Measurements from ENCODE around the gene TTC19.

TTC19 gene

GRCh38 chr17:15955793-15956541, 43.7 kb upstream of the TTC19 start:
- no peaks in the 10 kb centered on the region for H3K4me1 ChIP-seq (ENCODE audit: control insufficient read depth, low read depth, low read length)
- no peaks in the 10 kb centered on the region for H3K27me3 ChIP-seq (ENCODE audit: insufficient read depth, low read length, poor library complexity)
- H3K18ac ChIP-seq (ENCODE audit: low read length): no peak overlapping the region
- H3K4me3 ChIP-seq (ENCODE audit: low read length): no peak overlapping the region
- H4K8ac ChIP-seq (ENCODE audit: low read depth, low read length): no peak overlapping the region
- H3K4me2 ChIP-seq (ENCODE audit: low read length): no peak overlapping the region
- H3K36me3 ChIP-seq (ENCODE audit: control insufficient read depth, insufficient read depth, low read length): no peaks in the 10 kb centered on the region
- H4K5ac ChIP-seq (ENCODE audit: low read length): no peak overlapping the region
- H2AK5ac ChIP-seq (ENCODE audit: low read length): no peak overlapping the region
- H3K4ac ChIP-seq (ENCODE audit: low read depth, low read length): no peak overlapping the region
- no peak overlapping the region for H2BK5ac ChIP-seq (ENCODE audit: low read length)
- no peak overlapping the region for H2BK15ac ChIP-seq (replicated peaks; ENCODE audit: low read depth)
- H3K9ac ChIP-seq (ENCODE audit: low read length): no peak overlapping the region
- WGBS (ENCODE audit: extremely low coverage, insufficient coverage, low lambda C conversion rate): no CpG with 5 or more reads among the region's 14 CpGs
- H3K23ac ChIP-seq (ENCODE audit: low read length): no peak overlapping the region
- H3K27ac ChIP-seq (ENCODE audit: low read depth, low read length): no peak overlapping the region
- peak; percentile 69 for DNase-seq
- H2BK120ac ChIP-seq (ENCODE audit: low read depth, low read length): no peak overlapping the region
- no peak overlapping the region for H3K56ac ChIP-seq (ENCODE audit: low read length)
- no peaks in the 10 kb centered on the region for H3K79me2 ChIP-seq (ENCODE audit: control insufficient read depth, insufficient read depth, low read length)
- H3K79me1 ChIP-seq (ENCODE audit: low read length): no peaks in the 10 kb centered on the region

- no peak overlapping the region for H3K4me3 ChIP-seq (ENCODE audit: low read length)
- no peak overlapping the region for H3K27ac ChIP-seq (ENCODE audit: low read depth, low read length)
- DNase-seq: no peak
- H3K79me2 ChIP-seq (ENCODE audit: control insufficient read depth, insufficient read depth, low read length): no peaks in the 10 kb centered on the region
- no peak overlapping the region for H3K18ac ChIP-seq (ENCODE audit: low read length)
- no peak overlapping the region for H3K4ac ChIP-seq (ENCODE audit: low read depth, low read length)
- no peak overlapping the region for H3K4me2 ChIP-seq (ENCODE audit: low read length)
- no peak overlapping the region for H3K9ac ChIP-seq (ENCODE audit: low read length)
- no CpG with 5 or more reads among the region's 6 CpGs for WGBS (ENCODE audit: extremely low coverage, insufficient coverage, low lambda C conversion rate)
- no peak overlapping the region for H2BK15ac ChIP-seq (replicated peaks; ENCODE audit: low read depth)
- no peaks in the 10 kb centered on the region for H3K36me3 ChIP-seq (ENCODE audit: control insufficient read depth, insufficient read depth, low read length)
- no peaks in the 10 kb centered on the region for H3K4me1 ChIP-seq (ENCODE audit: control insufficient read depth, low read depth, low read length)
- H3K79me1 ChIP-seq (ENCODE audit: low read length): no peaks in the 10 kb centered on the region
- H4K8ac ChIP-seq (ENCODE audit: low read depth, low read length): no peak overlapping the region
- H2BK120ac ChIP-seq (ENCODE audit: low read depth, low read length): no peak overlapping the region
- H3K27me3 ChIP-seq (ENCODE audit: insufficient read depth, low read length, poor library complexity): no peaks in the 10 kb centered on the region
- no peak overlapping the region for H3K23ac ChIP-seq (ENCODE audit: low read length)
- H4K5ac ChIP-seq (ENCODE audit: low read length): no peak overlapping the region
- no peak overlapping the region for H2AK5ac ChIP-seq (ENCODE audit: low read length)
- no peak overlapping the region for H2BK5ac ChIP-seq (ENCODE audit: low read length)
- H3K56ac ChIP-seq (ENCODE audit: low read length): peak overlapping the region; percentile 30
Observed at GRCh38 chr17:15957206-15957605, 42.4 kb upstream of the TTC19 start.

GRCh38 chr17:15957608-15958307, 41.9 kb upstream of the TTC19 start:
- Histone ChIP-seq H3K9ac (ENCODE audit: low read length) (no peak overlapping the region), H3K56ac (ENCODE audit: low read length) (no peak overlapping the region), H3K36me3 (ENCODE audit: control insufficient read depth, insufficient read depth, low read length) (no peaks in the 10 kb centered on the region), H4K8ac (ENCODE audit: low read depth, low read length) (no peak overlapping the region), H3K4me3 (ENCODE audit: low read length) (no peak overlapping the region), H3K79me2 (ENCODE audit: control insufficient read depth, insufficient read depth, low read length) (no peaks in the 10 kb centered on the region), H3K4ac (ENCODE audit: low read depth, low read length) (no peak overlapping the region), H3K27me3 (ENCODE audit: insufficient read depth, low read length, poor library complexity) (no peaks in the 10 kb centered on the region), H3K23ac (ENCODE audit: low read length) (no peak overlapping the region), H2AK5ac (ENCODE audit: low read length) (no peak overlapping the region), H2BK120ac (ENCODE audit: low read depth, low read length) (no peak overlapping the region), H3K18ac (ENCODE audit: low read length) (no peak overlapping the region), H3K27ac (ENCODE audit: low read depth, low read length) (no peak overlapping the region), H2BK15ac (replicated peaks; ENCODE audit: low read depth) (no peak overlapping the region), H3K4me1 (ENCODE audit: control insufficient read depth, low read depth, low read length) (no peaks in the 10 kb centered on the region), H4K5ac (ENCODE audit: low read length) (no peak overlapping the region), H3K79me1 (ENCODE audit: low read length) (no peaks in the 10 kb centered on the region), H2BK5ac (ENCODE audit: low read length) (no peak overlapping the region), H3K4me2 (ENCODE audit: low read length) (no peak overlapping the region)
- no CpG with 5 or more reads among the region's 19 CpGs for WGBS (ENCODE audit: extremely low coverage, insufficient coverage, low lambda C conversion rate)
- DNase-seq: no peak

- no peak overlapping the region for H2BK120ac ChIP-seq (ENCODE audit: low read depth, low read length)
- WGBS (ENCODE audit: extremely low coverage, insufficient coverage, low lambda C conversion rate): no CpG with 5 or more reads among the region's 4 CpGs
- no peaks in the 10 kb centered on the region for H3K27me3 ChIP-seq (ENCODE audit: insufficient read depth, low read length, poor library complexity)
- H3K23ac ChIP-seq (ENCODE audit: low read length): no peak overlapping the region
- no peak overlapping the region for H3K4me2 ChIP-seq (ENCODE audit: low read length)
- no peak overlapping the region for H4K5ac ChIP-seq (ENCODE audit: low read length)
- H3K79me2 ChIP-seq (ENCODE audit: control insufficient read depth, insufficient read depth, low read length): no peaks in the 10 kb centered on the region
- DNase-seq: no peak
- no peak overlapping the region for H4K8ac ChIP-seq (ENCODE audit: low read depth, low read length)
- H2BK5ac ChIP-seq (ENCODE audit: low read length): no peak overlapping the region
- H2BK15ac ChIP-seq (replicated peaks; ENCODE audit: low read depth): no peak overlapping the region
- no peak overlapping the region for H3K9ac ChIP-seq (ENCODE audit: low read length)
- H3K56ac ChIP-seq (ENCODE audit: low read length): no peak overlapping the region
- no peak overlapping the region for H3K4me3 ChIP-seq (ENCODE audit: low read length)
- no peaks in the 10 kb centered on the region for H3K4me1 ChIP-seq (ENCODE audit: control insufficient read depth, low read depth, low read length)
- H3K79me1 ChIP-seq (ENCODE audit: low read length): no peaks in the 10 kb centered on the region
- no peak overlapping the region for H3K18ac ChIP-seq (ENCODE audit: low read length)
- H3K4ac ChIP-seq (ENCODE audit: low read depth, low read length): no peak overlapping the region
- H3K36me3 ChIP-seq (ENCODE audit: control insufficient read depth, insufficient read depth, low read length): no peaks in the 10 kb centered on the region
- H3K27ac ChIP-seq (ENCODE audit: low read depth, low read length): no peak overlapping the region
- no peak overlapping the region for H2AK5ac ChIP-seq (ENCODE audit: low read length)
Observed at GRCh38 chr17:15958484-15958854, 41.2 kb upstream of the TTC19 start.

GRCh38 chr17:15963670-15964110, 35.9 kb upstream of the TTC19 start:
- no peak overlapping the region for H3K4me2 ChIP-seq (ENCODE audit: low read length)
- H3K4me1 ChIP-seq (ENCODE audit: control insufficient read depth, low read depth, low read length): peaks cover 4% of the 10 kb centered on the region
- H3K27ac ChIP-seq (ENCODE audit: low read depth, low read length): no peak overlapping the region
- H3K56ac ChIP-seq (ENCODE audit: low read length): no peak overlapping the region
- H3K4me3 ChIP-seq (ENCODE audit: low read length): no peak overlapping the region
- H3K36me3 ChIP-seq (ENCODE audit: control insufficient read depth, insufficient read depth, low read length): no peaks in the 10 kb centered on the region
- no peaks in the 10 kb centered on the region for H3K27me3 ChIP-seq (ENCODE audit: insufficient read depth, low read length, poor library complexity)
- no peak overlapping the region for H3K4ac ChIP-seq (ENCODE audit: low read depth, low read length)
- no peak overlapping the region for H2BK5ac ChIP-seq (ENCODE audit: low read length)
- no peak overlapping the region for H3K9ac ChIP-seq (ENCODE audit: low read length)
- H3K79me2 ChIP-seq (ENCODE audit: control insufficient read depth, insufficient read depth, low read length): no peaks in the 10 kb centered on the region
- no peak overlapping the region for H4K5ac ChIP-seq (ENCODE audit: low read length)
- WGBS (ENCODE audit: extremely low coverage, insufficient coverage, low lambda C conversion rate): no CpG with 5 or more reads among the region's 4 CpGs
- H3K23ac ChIP-seq (ENCODE audit: low read length): no peak overlapping the region
- no peak overlapping the region for H2BK120ac ChIP-seq (ENCODE audit: low read depth, low read length)
- no peak for DNase-seq
- no peak overlapping the region for H2AK5ac ChIP-seq (ENCODE audit: low read length)
- peak overlapping the region; percentile 44 for H3K18ac ChIP-seq (ENCODE audit: low read length)
- H2BK15ac ChIP-seq (replicated peaks; ENCODE audit: low read depth): no peak overlapping the region
- H4K8ac ChIP-seq (ENCODE audit: low read depth, low read length): no peak overlapping the region
- no peaks in the 10 kb centered on the region for H3K79me1 ChIP-seq (ENCODE audit: low read length)

Measured in mesendoderm (in vitro differentiated cells).